Neutrophil (primary cell): ENCODE results near the gene TBC1D22A.

Experiments
- H3K27ac ChIP-seq: fragments of 200-600 bp; sonication (generic); 2 replicates; pipeline ENCODE4 v1.5.1; 2016; ENCODE audit warnings: mild to moderate bottlenecking, moderate library complexity
- H3K27me3 ChIP-seq: fragments of 200-600 bp; sonication (generic); 2 replicates; pipeline ENCODE4 v1.6.0; 2016; ENCODE audit warnings: mild to moderate bottlenecking
- H3K36me3 ChIP-seq: fragments of 200-600 bp; sonication (generic); 2 replicates; pipeline ENCODE4 v1.5.1; 2017
- H3K4me1 ChIP-seq, 2 experiments: fragments of 200-600 bp in 1 of 2; sonication (generic) in 1 of 2; 1 replicate in 1 of 2; 2 replicates in 1 of 2; pipeline versions ENCODE4 v1.5.1 to v1.6.1; 2013 to 2016; ENCODE audit warnings: low read depth in 1 of 2, low read length in 1 of 2, mild to moderate bottlenecking in 1 of 2, moderate library complexity in 1 of 2; ENCODE audit not compliant: control insufficient read depth in 1 of 2, insufficient read depth in 1 of 2
- H3K4me3 ChIP-seq, 2 experiments: fragments of 200-600 bp in 1 of 2; sonication (generic) in 1 of 2; 1 replicate in 1 of 2; 2 replicates in 1 of 2; pipeline ENCODE4 v1.5.1; 2013 to 2016; ENCODE audit warnings: low read depth in 1 of 2, low read length in 1 of 2, mild to moderate bottlenecking in 1 of 2, moderate library complexity in 1 of 2
- H3K9me3 ChIP-seq: fragments of 200-600 bp; sonication (generic); 2 replicates; pipeline ENCODE4 v1.5.1; 2016
- TF ChIP-seq, protein P1 (sequence below): fragments of 200-600 bp; sonication (generic); IDR thresholded peaks from 2 replicates; pipeline ENCODE4 v1.5.1; 2016; ENCODE audit warnings: antibody characterized with exemption

The TBC1D22A gene

DNA sequence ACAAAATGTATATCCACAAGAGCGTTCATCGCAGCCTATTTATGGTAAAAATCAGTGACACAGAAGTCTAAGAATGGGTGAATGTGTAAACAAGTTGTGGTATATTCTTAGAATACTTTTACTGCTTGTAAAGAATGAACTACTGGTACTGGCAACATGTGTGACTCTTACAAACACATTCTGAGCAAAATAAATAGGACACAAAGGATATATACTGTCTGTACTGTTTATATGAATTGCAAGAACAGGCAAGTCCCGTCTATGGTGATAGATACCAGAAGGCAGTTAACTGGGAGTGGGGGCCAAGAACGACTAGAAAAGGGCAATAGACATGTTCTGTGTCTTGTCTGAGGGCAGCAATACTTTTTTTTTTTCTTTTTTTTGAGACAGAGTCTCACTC is 112.6 kb downstream of the TBC1D22A start:
- no peaks in the 10 kb centered on the region for H3K27me3 ChIP-seq
- TF ChIP-seq, protein P1, sequence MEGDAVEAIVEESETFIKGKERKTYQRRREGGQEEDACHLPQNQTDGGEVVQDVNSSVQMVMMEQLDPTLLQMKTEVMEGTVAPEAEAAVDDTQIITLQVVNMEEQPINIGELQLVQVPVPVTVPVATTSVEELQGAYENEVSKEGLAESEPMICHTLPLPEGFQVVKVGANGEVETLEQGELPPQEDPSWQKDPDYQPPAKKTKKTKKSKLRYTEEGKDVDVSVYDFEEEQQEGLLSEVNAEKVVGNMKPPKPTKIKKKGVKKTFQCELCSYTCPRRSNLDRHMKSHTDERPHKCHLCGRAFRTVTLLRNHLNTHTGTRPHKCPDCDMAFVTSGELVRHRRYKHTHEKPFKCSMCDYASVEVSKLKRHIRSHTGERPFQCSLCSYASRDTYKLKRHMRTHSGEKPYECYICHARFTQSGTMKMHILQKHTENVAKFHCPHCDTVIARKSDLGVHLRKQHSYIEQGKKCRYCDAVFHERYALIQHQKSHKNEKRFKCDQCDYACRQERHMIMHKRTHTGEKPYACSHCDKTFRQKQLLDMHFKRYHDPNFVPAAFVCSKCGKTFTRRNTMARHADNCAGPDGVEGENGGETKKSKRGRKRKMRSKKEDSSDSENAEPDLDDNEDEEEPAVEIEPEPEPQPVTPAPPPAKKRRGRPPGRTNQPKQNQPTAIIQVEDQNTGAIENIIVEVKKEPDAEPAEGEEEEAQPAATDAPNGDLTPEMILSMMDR = no peak
- H3K4me1 ChIP-seq = no peaks in the 10 kb centered on the region
- no peak overlapping the region for H3K4me3 ChIP-seq
- no peaks in the 10 kb centered on the region for H3K36me3 ChIP-seq
- no peaks in the 10 kb centered on the region for H3K9me3 ChIP-seq
- H3K27ac ChIP-seq = no peak overlapping the region

GRCh38 chr22:46876357-46876934 is 114.0 kb downstream of the TBC1D22A start:
- H3K4me3 ChIP-seq = no peak overlapping the region
- TF ChIP-seq, protein P1 = no peak
- no peaks in the 10 kb centered on the region for H3K4me1 ChIP-seq
- H3K9me3 ChIP-seq = no peaks in the 10 kb centered on the region
- no peaks in the 10 kb centered on the region for H3K27me3 ChIP-seq
- H3K27ac ChIP-seq = no peak overlapping the region
- H3K36me3 ChIP-seq = peaks cover 9% of the 10 kb centered on the region

GRCh38 chr22:46878191-46878948 is 115.9 kb downstream of the TBC1D22A start:
- Histone ChIP-seq H3K36me3 (peaks cover 19% of the 10 kb centered on the region), H3K9me3 (no peaks in the 10 kb centered on the region), H3K27me3 (no peaks in the 10 kb centered on the region), H3K4me3 (no peak overlapping the region), H3K27ac (no peak overlapping the region), H3K4me1 (no peaks in the 10 kb centered on the region)
- TF ChIP-seq, protein P1 = no peak

DNA sequence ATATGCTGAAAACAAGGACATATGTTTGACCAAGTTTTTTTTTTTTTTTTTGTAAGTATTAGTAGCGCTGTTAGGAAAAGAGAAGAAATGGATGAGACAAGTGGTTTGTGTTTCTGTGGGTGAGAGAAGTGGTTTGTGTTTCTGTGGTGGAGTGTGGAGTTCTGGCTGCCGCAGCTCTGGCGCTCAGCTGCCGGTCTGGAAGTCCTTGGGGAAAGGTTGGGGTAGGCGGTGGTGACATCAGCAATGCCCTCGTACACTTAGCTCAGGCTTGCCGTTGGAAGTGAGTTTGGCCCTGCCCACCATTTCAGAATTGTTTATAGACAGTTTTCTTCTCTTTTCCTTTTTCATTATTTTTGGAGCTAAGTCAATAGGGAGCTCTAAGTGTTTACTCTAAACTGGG is 116.6 kb downstream of the TBC1D22A start:
- TF ChIP-seq, protein P1 = no peak
- H3K27me3 ChIP-seq = no peaks in the 10 kb centered on the region
- H3K4me1 ChIP-seq = no peaks in the 10 kb centered on the region
- no peak overlapping the region for H3K27ac ChIP-seq
- no peak overlapping the region for H3K4me3 ChIP-seq
- H3K36me3 ChIP-seq = peaks cover 24% of the 10 kb centered on the region
- no peaks in the 10 kb centered on the region for H3K9me3 ChIP-seq

DNA sequence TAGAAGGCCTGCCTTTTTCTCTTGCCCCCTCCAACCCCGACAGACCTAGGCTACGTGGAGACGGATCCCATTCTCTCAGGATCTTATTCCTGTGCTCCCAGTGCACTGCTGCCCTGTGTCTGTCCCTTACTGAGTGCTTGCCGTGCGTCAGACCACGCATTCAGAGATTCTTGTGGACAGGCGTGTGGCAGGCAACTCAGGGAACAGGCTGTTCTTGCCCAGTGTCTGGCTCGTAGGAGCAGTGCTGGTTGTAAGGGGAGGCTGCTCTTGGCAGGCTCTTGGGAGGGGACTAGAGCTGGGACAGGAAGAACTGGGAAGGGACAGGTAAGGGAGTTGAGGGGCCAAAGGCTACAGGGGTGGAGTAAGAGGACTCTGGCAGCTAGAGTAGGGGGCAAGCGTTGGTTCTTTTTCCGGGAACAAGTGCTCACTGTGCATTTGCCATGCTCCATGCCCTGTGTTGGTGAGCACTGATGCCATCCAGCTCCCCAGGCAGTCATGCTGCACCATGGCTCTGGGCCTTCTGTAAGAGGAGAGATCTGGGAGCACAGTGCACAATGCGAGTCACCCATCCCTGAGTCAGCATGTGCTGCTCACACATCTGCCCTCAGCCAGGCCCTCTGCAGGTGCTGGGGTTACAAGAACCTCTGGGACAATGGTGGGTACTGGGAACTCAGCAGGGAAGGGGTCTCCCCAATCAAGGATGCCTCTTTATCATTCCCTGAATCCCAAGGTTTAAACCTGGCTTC is 119.1 kb downstream of the TBC1D22A start:
- Histone ChIP-seq H3K9me3 (no peaks in the 10 kb centered on the region), H3K27me3 (no peaks in the 10 kb centered on the region), H3K4me3 (no peak overlapping the region), H3K27ac (no peak overlapping the region), H3K4me1 (no peaks in the 10 kb centered on the region), H3K36me3 (peaks cover 36% of the 10 kb centered on the region)
- TF ChIP-seq, protein P1 = no peak
